IMR-90 (cell line): ENCODE measurements around the gene KRT86. TPM values are rescaled to one million over a fixed set of nuclear protein-coding genes. Genes with fewer than 3 reads are reported as not detected.

Experiments
- ATAC-seq: fragments of 200-7000 bp; cut with Tn5 transposase; 2 replicates; pipeline ENCODE4 v1.9.1; 2020; ENCODE audit warnings: low read depth, mild to moderate bottlenecking, moderate library complexity
- BruUV-seq: library from RNA; stranded (reverse); fragments of 400-500 nt; replicated peaks from 2 replicates; lab custom pipeline; 2021; lab: Mats Ljungman, UMichigan
- CTCF ChIA-PET: fragments of 300-600 bp; formaldehyde crosslinking; extraction: SDS; loops from one replicate; lab custom pipeline; 2021; ENCODE audit warnings: antibody characterized with exemption; lab: Yijun Ruan, JAX
- POLR2A ChIA-PET: fragments of 300-600 bp; sonication (Branson Sonifier 250); formaldehyde crosslinking; loops from one replicate; lab custom pipeline; 2022; ENCODE audit warnings: antibody characterized with exemption; ENCODE audit not compliant: unreplicated experiment; lab: Charles Lee
- DNase-seq: peaks from one replicate; pipeline ENCODE4 v3.0.0; 2013
- H2AFZ ChIP-seq: replicated peaks from 2 replicates; pipeline ENCODE3; 2013; ENCODE audit warnings: low read length, mild to moderate bottlenecking; ENCODE audit not compliant: poor library complexity
- H2AK5ac ChIP-seq: 2 replicates; pipeline ENCODE4 v1.6.1; 2013; ENCODE audit warnings: low read depth, low read length, inconsistent platforms
- H2AK9ac ChIP-seq: replicated peaks from 2 replicates; pipeline ENCODE3; 2013; ENCODE audit warnings: mild to moderate bottlenecking, low read depth, low read length, moderate library complexity; ENCODE audit not compliant: poor library complexity
- H2BK120ac ChIP-seq: 2 replicates; pipeline ENCODE4 v1.6.1; 2013; ENCODE audit warnings: low read depth, low read length, inconsistent platforms
- H2BK15ac ChIP-seq: 3 replicates; pipeline ENCODE4 v1.6.1; 2013; ENCODE audit warnings: low read depth, low read length, inconsistent platforms
- H2BK20ac ChIP-seq: 2 replicates; pipeline ENCODE4 v1.6.1; 2013; ENCODE audit warnings: low read depth, mild to moderate bottlenecking, inconsistent platforms, low read length, moderate library complexity
- H2BK5ac ChIP-seq: 2 replicates; pipeline ENCODE4 v1.6.1; 2013; ENCODE audit warnings: mild to moderate bottlenecking, low read depth, low read length, inconsistent platforms; ENCODE audit not compliant: poor library complexity, severe bottlenecking
- H3K14ac ChIP-seq: replicated peaks from 2 replicates; pipeline ENCODE4 v1.6.1; 2013; ENCODE audit warnings: low read depth, low read length, inconsistent platforms
- H3K18ac ChIP-seq: 2 replicates; pipeline ENCODE4 v1.6.1; 2013; ENCODE audit warnings: low read depth, low read length, control low read depth
- H3K23ac ChIP-seq: 2 replicates; pipeline ENCODE4 v1.6.1; 2013; ENCODE audit warnings: low read depth, low read length, inconsistent platforms
- H3K27ac ChIP-seq: 2 replicates; pipeline ENCODE4 v1.5.1; 2013; ENCODE audit warnings: mild to moderate bottlenecking, control low read depth, low read length; ENCODE audit not compliant: insufficient read depth
- H3K27me3 ChIP-seq: 2 replicates; pipeline ENCODE4 v1.6.1; 2013; ENCODE audit warnings: low read length; ENCODE audit not compliant: control insufficient read depth, insufficient read depth
- H3K36me3 ChIP-seq: 2 replicates; pipeline ENCODE4 v1.6.1; 2013; ENCODE audit warnings: low read length, mixed read lengths; ENCODE audit not compliant: control insufficient read depth, insufficient read depth
- H3K4ac ChIP-seq: 2 replicates; pipeline ENCODE4 v1.6.1; 2013; ENCODE audit warnings: low read depth, low read length, inconsistent platforms
- H3K4me1 ChIP-seq: 2 replicates; pipeline ENCODE4 v1.6.1; 2013; ENCODE audit warnings: low read length, mixed read lengths; ENCODE audit not compliant: control insufficient read depth, insufficient read depth
- H3K4me2 ChIP-seq: 2 replicates; pipeline ENCODE4 v1.6.1; 2013; ENCODE audit warnings: low read depth, mild to moderate bottlenecking, control low read depth, low read length, moderate library complexity
- H3K4me3 ChIP-seq: 2 replicates; pipeline ENCODE4 v1.5.1; 2013; ENCODE audit warnings: low read depth, mild to moderate bottlenecking, control low read depth, low read length, moderate library complexity; ENCODE audit not compliant: insufficient read depth
- H3K56ac ChIP-seq: 2 replicates; pipeline ENCODE4 v1.6.1; 2013; ENCODE audit warnings: low read length, inconsistent platforms; ENCODE audit not compliant: insufficient read depth; ENCODE audit errors: extremely low read depth
- H3K79me1 ChIP-seq, 2 experiments: 2 replicates each; pipeline ENCODE4 v1.6.1; 2013; ENCODE audit warnings: low read length in 2 of 2, inconsistent platforms in 1 of 2, low read depth in 1 of 2
- H3K9ac ChIP-seq: 2 replicates; pipeline ENCODE4 v1.6.1; 2013; ENCODE audit warnings: low read depth, low read length, control low read depth
- H3K9me1 ChIP-seq: 2 replicates; pipeline ENCODE4 v1.6.1; 2013; ENCODE audit warnings: low read length, inconsistent platforms; ENCODE audit not compliant: insufficient read depth
- H3K9me3 ChIP-seq: 2 replicates; pipeline ENCODE4 v1.6.1; 2013; ENCODE audit warnings: low read length; ENCODE audit not compliant: control insufficient read depth, insufficient read depth
- H4K20me1 ChIP-seq: 2 replicates; pipeline ENCODE4 v1.6.1; 2013; ENCODE audit warnings: low read length, inconsistent platforms; ENCODE audit not compliant: insufficient read depth
- H4K5ac ChIP-seq: 2 replicates; pipeline ENCODE4 v1.6.1; 2013; ENCODE audit warnings: mild to moderate bottlenecking, low read depth, low read length, control low read depth
- H4K8ac ChIP-seq, 2 experiments: 2 replicates each; pipeline ENCODE4 v1.6.1; 2013; ENCODE audit warnings: low read depth in 2 of 2, low read length in 2 of 2, control low read depth in 1 of 2, inconsistent platforms in 1 of 2
- H4K91ac ChIP-seq: 2 replicates; pipeline ENCODE4 v1.6.1; 2013; ENCODE audit warnings: low read depth, low read length, inconsistent platforms; ENCODE audit not compliant: insufficient read depth
- CEBPB ChIP-seq: IDR thresholded peaks from 2 replicates; pipeline ENCODE4 v1.6.1; 2012; ENCODE audit warnings: low read depth, low read length, improper control_type of control experiment
- CTCF ChIP-seq: conservative IDR thresholded peaks from 2 replicates; pipeline ENCODE4 v1.5.1; 2012; ENCODE audit warnings: mild to moderate bottlenecking, low read depth, low read length, improper control_type of control experiment
- ELK1 ChIP-seq: fragments of 150-350 bp; IDR thresholded peaks from 2 replicates; pipeline ENCODE4 v1.6.1; 2016; ENCODE audit warnings: low read depth, mild to moderate bottlenecking, low read length, moderate library complexity, borderline replicate concordance
- MAFK ChIP-seq: IDR thresholded peaks from 2 replicates; pipeline ENCODE4 v1.6.1; 2012; ENCODE audit warnings: low read depth, low read length, improper control_type of control experiment
- MAZ ChIP-seq: IDR thresholded peaks from 2 replicates; pipeline ENCODE4 v1.6.1; 2012; ENCODE audit warnings: low read depth, mild to moderate bottlenecking, low read length, improper control_type of control experiment, moderate library complexity, borderline replicate concordance
- RAD21 ChIP-seq: IDR thresholded peaks from 2 replicates; pipeline ENCODE4 v1.6.1; 2012; ENCODE audit warnings: low read length, improper control_type of control experiment
- RCOR1 ChIP-seq: IDR thresholded peaks from 2 replicates; pipeline ENCODE4 v1.6.1; 2012; ENCODE audit warnings: mild to moderate bottlenecking, low read length, improper control_type of control experiment; ENCODE audit not compliant: insufficient replicate concordance
- RFX5 ChIP-seq: IDR thresholded peaks from 2 replicates; pipeline ENCODE4 v1.8.0; 2012; ENCODE audit warnings: low read depth, mild to moderate bottlenecking, low read length, moderate library complexity
- SMC3 ChIP-seq: fragments of 150-350 bp; IDR thresholded peaks from 2 replicates; pipeline ENCODE4 v1.6.1; 2016; ENCODE audit warnings: low read depth, mild to moderate bottlenecking, antibody characterized with exemption, low read length, moderate library complexity
- USF2 ChIP-seq: fragments of 150-350 bp; IDR thresholded peaks from 2 replicates; pipeline ENCODE4 v1.6.1; 2017; ENCODE audit warnings: mild to moderate bottlenecking, antibody characterized with exemption, low read length, low read depth
- WGBS, 2 experiments: methylation state at CpG; one replicate each; pipeline versions ENCODE4 v1.1.5 to v1.1.7; 2013; ENCODE audit warnings: missing lambda C conversion rate in 2 of 2; ENCODE audit not compliant: insufficient read length in 1 of 2; ENCODE audit errors: extremely low coverage in 2 of 2; 5-methylcytosine and 5-hydroxymethylcytosine counted together
- dilution Hi-C: fragments of 300-500 bp; cut with HindIII; formaldehyde crosslinking; loops from one replicate; pipeline ENCODE4 v1.14.3; 2018; ENCODE audit warnings: low sequenced_read_pairs; ENCODE audit not compliant: unreplicated experiment
- in situ Hi-C: fragments of 300-500 bp; cut with MboI; formaldehyde crosslinking; loops from 3 replicates; pipeline ENCODE4 v1.14.3; 2019; ENCODE audit warnings: low sequenced_read_pairs, inconsistent platforms, mixed read lengths
- intact Hi-C: fragments of 100-400 bp; cut with micrococcal nuclease; formaldehyde crosslinking; loops from 2 replicates; pipeline ENCODE4 v1.10.0; 2022
- polyA plus RNA-seq, 3 experiments: library from polyadenylated mRNA; depleted of rRNA; stranded (reverse); fragments of >200 nt; gene quantifications; 2 replicates each; pipeline ENCODE4 v1.2.3, GENCODE V29; 2012; ENCODE audit warnings: low replicate concordance in 1 of 3
- total RNA-seq: library from RNA; depleted of rRNA; stranded (reverse); fragments of >200 nt; gene quantifications from 2 replicates; pipeline ENCODE4 v1.2.3, GENCODE V29; 2012

KRT86 gene
- total and polyA plus RNA-seq, 2 of the 4 experiments (the other 2 are of a cell fraction): not detected

- intact Hi-C loops: no loop called here
- H3K36me3 ChIP-seq: no peaks in the 10 kb centered on the region
- no peaks in the 10 kb centered on the region for H4K20me1 ChIP-seq
- H3K4me2 ChIP-seq: no peak overlapping the region
- no peak overlapping the region for H2AK5ac ChIP-seq
- no peak overlapping the region for H3K4ac ChIP-seq
- ATAC-seq (no peak), DNase-seq (no peak)
- H2BK120ac ChIP-seq: no peak overlapping the region
- no peak overlapping the region for H4K8ac ChIP-seq
- 23% methylated on average over 5 of the region's 16 CpGs; no CpG with 5 or more reads in 1 of the 2 experiments for WGBS, 2 experiments
- no peak overlapping the region for H3K27ac ChIP-seq
- in situ Hi-C loops: no loop called here
- H3K9me3 ChIP-seq: peaks cover 6% of the 10 kb centered on the region
- no peak overlapping the region for H2BK15ac ChIP-seq
- ChIA-PET CTCF (no interaction called here), POLR2A (no interaction called here)
- no peak overlapping the region for H2AK9ac ChIP-seq
- H4K91ac ChIP-seq: no peak overlapping the region
- H3K27me3 ChIP-seq: peaks cover 55% of the 10 kb centered on the region
- H4K5ac ChIP-seq: no peak overlapping the region
- TF ChIP-seq USF2 (no peak), RCOR1 (no peak), CTCF (no peak), RFX5 (no peak), ELK1 (no peak), MAFK (no peak), RAD21 (no peak), MAZ (no peak), CEBPB (no peak), SMC3 (no peak)
- dilution Hi-C loops: no loop called here
- H2BK20ac ChIP-seq: no peak overlapping the region
- no peak overlapping the region for H3K4me3 ChIP-seq
- H3K56ac ChIP-seq: no peak overlapping the region
- BruUV-seq: no TSS peak
- H3K79me1 ChIP-seq: no peaks in the 10 kb centered on the region
- H2AFZ ChIP-seq: no peak overlapping the region
- H3K23ac ChIP-seq: no peak overlapping the region
- no peaks in the 10 kb centered on the region for H3K9me1 ChIP-seq
- no peaks in the 10 kb centered on the region for H3K4me1 ChIP-seq
- no peak overlapping the region for H3K18ac ChIP-seq
- H3K14ac ChIP-seq: no peak overlapping the region
- no peak overlapping the region for H2BK5ac ChIP-seq
- H3K9ac ChIP-seq: no peak overlapping the region
Measured at GRCh38 chr12:52347551-52348510, 73.4 kb downstream of the KRT86 start.
